Measurements from ENCODE around the gene PADI4. TPM values are rescaled to one million over a fixed set of nuclear protein-coding genes. Genes with fewer than 3 reads are reported as not detected.

PADI4 gene
- total RNA-seq, 1 donor from 2014 or later = 0.29 TPM

DNA sequence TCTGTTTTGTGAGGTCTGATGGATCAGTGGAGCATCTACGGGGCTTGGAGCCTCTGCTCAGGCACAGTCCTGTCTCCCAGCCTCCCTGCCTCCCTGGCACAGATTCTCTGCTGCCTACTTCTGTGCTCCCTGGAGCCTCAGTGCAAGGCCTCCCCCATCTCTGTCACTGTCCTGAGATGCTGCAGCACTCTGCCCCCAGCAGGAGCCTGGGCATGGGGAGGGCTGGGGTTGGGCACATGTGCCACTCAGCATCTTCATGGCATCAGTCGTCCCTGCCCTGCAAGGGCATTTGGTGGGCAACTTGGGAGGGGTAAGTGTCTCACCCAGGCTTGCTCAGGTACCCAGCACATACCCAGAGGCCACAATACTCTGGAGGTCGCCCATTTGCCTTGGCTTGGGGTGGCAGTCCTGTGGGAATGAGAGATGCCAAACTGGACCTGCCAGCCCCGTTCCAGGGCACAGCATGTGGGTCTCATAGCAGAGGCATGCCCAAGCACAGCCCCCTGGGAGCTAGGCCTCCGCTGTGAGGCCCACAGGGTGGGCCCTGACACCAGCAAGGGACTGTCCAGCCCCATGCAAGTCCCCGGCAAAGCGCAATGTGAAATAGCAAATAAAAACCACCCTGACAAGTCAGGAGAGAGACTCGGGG lies 30.4 kb upstream of the PADI4 start:
- TF ChIP-seq, protein P1, sequence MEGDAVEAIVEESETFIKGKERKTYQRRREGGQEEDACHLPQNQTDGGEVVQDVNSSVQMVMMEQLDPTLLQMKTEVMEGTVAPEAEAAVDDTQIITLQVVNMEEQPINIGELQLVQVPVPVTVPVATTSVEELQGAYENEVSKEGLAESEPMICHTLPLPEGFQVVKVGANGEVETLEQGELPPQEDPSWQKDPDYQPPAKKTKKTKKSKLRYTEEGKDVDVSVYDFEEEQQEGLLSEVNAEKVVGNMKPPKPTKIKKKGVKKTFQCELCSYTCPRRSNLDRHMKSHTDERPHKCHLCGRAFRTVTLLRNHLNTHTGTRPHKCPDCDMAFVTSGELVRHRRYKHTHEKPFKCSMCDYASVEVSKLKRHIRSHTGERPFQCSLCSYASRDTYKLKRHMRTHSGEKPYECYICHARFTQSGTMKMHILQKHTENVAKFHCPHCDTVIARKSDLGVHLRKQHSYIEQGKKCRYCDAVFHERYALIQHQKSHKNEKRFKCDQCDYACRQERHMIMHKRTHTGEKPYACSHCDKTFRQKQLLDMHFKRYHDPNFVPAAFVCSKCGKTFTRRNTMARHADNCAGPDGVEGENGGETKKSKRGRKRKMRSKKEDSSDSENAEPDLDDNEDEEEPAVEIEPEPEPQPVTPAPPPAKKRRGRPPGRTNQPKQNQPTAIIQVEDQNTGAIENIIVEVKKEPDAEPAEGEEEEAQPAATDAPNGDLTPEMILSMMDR (IDR thresholded peaks at IDR 0.05) = no peak
- Mint-ChIP-seq H3K27me3 (peaks cover 15% of the 10 kb centered on the region), H3K4me1 (peaks cover 5% of the 10 kb centered on the region), H3K9me3 (no peaks in the 10 kb centered on the region), H3K36me3 (ENCODE audit: low read depth) (no peaks in the 10 kb centered on the region), H3K4me3 (no peak overlapping the region), H3K27ac (no peak overlapping the region)
- ChIA-PET POLR2A (no interaction called here), CTCF (no interaction called here)
- DNase-seq = no peak
- intact Hi-C loops (cut with micrococcal nuclease) = no loop called here
- no peak for ATAC-seq (ENCODE audit: low read depth)

DNA sequence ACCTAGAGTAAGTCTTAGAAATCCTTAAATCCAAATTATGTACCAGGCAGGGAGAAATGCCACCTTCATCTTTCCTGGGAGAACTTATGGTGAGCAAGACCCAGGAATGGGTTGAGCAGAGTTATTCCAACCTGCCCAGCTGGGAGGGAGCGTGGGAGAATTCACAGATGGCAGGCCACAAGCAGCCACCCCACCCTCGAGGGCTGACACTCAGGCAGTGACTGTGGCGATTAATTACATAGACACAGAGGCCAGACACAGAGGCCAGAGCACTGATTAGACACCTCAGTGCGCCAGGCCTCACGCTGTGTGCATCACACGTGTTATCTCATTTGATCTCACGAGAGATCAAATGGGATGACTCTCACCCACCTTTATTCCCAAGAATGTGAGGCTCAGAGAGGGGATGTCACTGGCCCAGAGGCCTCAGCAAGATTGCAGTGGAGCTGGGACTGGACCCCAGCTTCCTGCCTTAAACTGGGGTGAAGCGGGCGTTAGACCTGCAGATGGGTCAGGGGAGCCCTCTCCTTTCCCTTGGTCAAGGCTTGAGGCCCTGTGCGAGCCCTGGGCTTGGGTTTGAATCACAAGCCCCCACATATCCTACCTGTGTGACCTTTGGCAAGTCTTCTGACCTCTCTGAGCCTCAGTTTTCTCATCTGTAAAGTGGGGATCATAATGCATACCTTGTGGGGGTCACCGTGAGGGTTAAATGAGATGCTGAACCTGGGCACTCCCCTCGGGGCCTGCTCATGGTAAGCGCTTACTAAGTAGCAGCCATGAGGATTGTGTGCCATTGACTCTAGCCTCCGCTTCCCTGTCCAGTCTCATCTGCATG lies 28.8 kb upstream of the PADI4 start:
- CTCF ChIA-PET = no interaction called here
- TF ChIP-seq, protein P1 (IDR thresholded peaks at IDR 0.05) = no peak
- Mint-ChIP-seq H3K9me3 (no peaks in the 10 kb centered on the region), H3K27me3 (peaks cover 13% of the 10 kb centered on the region), H3K4me3 (no peak overlapping the region), H3K27ac (no peak overlapping the region), H3K36me3 (ENCODE audit: low read depth) (no peaks in the 10 kb centered on the region), H3K4me1 (peaks cover 5% of the 10 kb centered on the region)
- DNase-seq (no peak), ATAC-seq (ENCODE audit: low read depth) (no peak)
- POLR2A ChIA-PET = no interaction called here
- intact Hi-C loops (cut with micrococcal nuclease) = no loop called here

DNA sequence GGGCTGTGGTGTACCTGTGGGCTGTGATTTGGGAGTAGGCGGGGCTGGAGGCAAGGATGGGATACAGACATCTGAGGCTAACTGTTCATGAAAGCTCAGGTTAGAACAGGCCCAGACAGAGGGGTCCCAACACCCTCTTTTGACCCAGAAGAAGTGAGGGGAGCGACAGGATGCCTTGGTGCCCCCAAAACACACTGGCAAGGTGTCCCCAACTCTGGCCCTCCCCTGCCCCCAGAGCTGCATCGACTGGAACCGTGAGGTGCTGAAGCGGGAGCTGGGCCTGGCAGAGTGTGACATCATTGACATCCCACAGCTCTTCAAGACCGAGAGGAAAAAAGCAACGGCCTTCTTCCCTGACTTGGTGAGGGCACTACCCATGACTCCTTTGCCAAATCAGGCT lies 27.6 kb upstream of the PADI4 start:
- Mint-ChIP-seq H3K4me3 (no peak overlapping the region), H3K9me3 (no peaks in the 10 kb centered on the region), H3K27me3 (peaks cover 8% of the 10 kb centered on the region), H3K36me3 (ENCODE audit: low read depth) (no peaks in the 10 kb centered on the region), H3K4me1 (peaks cover 5% of the 10 kb centered on the region), H3K27ac (no peak overlapping the region)
- ChIA-PET POLR2A (no interaction called here), CTCF (no interaction called here)
- TF ChIP-seq, protein P1 (IDR thresholded peaks at IDR 0.05) = no peak
- DNase-seq (no peak), ATAC-seq (ENCODE audit: low read depth) (no peak)
- intact Hi-C loops (cut with micrococcal nuclease) = no loop called here

DNA sequence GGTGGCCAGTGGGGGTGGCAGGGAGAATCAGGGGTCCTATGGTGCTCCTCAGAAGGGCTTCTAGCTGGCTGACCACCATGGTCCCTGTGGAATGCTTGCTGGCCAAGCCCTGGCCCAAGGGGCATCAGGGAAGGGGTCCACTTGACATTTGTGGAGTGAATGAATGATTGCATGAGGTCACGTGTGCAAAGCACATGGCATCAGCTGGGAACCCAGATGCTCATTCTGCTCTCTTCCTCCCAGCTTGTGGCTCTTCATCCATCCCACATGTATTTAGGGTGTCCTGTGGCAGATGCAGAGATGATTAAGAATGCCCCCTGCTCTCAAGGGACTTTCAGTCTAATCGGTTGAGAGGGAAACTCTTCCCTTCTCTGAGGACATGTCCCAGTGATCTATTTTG lies 27.1 kb upstream of the PADI4 start:
- peaks cover 5% of the 10 kb centered on the region for H3K4me1 Mint-ChIP-seq
- intact Hi-C loops (cut with micrococcal nuclease) = no loop called here
- H3K27me3 Mint-ChIP-seq = peaks cover 8% of the 10 kb centered on the region
- CTCF ChIA-PET = no interaction called here
- no peaks in the 10 kb centered on the region for H3K36me3 Mint-ChIP-seq (ENCODE audit: low read depth)
- no peaks in the 10 kb centered on the region for H3K9me3 Mint-ChIP-seq
- ATAC-seq (ENCODE audit: low read depth) = no peak
- POLR2A ChIA-PET = no interaction called here
- DNase-seq = no peak
- H3K27ac Mint-ChIP-seq = no peak overlapping the region
- H3K4me3 Mint-ChIP-seq = no peak overlapping the region
- TF ChIP-seq, protein P1 (IDR thresholded peaks at IDR 0.05) = no peak

DNA sequence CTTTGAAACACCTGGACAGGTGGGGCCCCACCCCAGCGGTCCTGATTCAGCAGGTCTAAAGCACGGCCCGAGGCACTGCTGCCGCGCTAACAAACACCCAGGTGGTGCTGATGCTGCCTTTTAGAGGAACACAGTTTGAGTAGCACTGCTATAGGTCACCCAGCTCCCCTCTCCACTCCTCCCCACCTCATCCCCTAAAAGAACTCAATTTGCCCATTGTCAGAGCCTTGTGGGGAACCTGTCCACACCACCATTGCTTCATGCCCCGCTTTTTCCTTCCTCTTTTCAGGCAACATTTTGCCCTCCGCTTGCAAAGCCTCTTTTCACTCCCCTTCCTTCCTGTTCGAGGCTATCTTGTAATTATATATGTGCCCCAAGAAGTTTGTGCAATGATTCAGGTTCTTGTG lies 26.2 kb upstream of the PADI4 start:
- TF ChIP-seq, protein P1 (IDR thresholded peaks at IDR 0.05) = no peak
- no peaks in the 10 kb centered on the region for H3K36me3 Mint-ChIP-seq (ENCODE audit: low read depth)

More for the DNA sequence above, 26.2 kb upstream of the PADI4 start:
- Mint-ChIP-seq H3K27me3 (peaks cover 8% of the 10 kb centered on the region), H3K4me1 (peaks cover 5% of the 10 kb centered on the region), H3K9me3 (no peaks in the 10 kb centered on the region), H3K4me3 (no peak overlapping the region), H3K27ac (no peak overlapping the region)
- DNase-seq = no peak
- intact Hi-C loops (cut with micrococcal nuclease) = no loop called here
- ATAC-seq (ENCODE audit: low read depth) = no peak
- ChIA-PET POLR2A (no interaction called here), CTCF (no interaction called here)
